ENCODE measurements around the gene BCKDK.

DNA sequence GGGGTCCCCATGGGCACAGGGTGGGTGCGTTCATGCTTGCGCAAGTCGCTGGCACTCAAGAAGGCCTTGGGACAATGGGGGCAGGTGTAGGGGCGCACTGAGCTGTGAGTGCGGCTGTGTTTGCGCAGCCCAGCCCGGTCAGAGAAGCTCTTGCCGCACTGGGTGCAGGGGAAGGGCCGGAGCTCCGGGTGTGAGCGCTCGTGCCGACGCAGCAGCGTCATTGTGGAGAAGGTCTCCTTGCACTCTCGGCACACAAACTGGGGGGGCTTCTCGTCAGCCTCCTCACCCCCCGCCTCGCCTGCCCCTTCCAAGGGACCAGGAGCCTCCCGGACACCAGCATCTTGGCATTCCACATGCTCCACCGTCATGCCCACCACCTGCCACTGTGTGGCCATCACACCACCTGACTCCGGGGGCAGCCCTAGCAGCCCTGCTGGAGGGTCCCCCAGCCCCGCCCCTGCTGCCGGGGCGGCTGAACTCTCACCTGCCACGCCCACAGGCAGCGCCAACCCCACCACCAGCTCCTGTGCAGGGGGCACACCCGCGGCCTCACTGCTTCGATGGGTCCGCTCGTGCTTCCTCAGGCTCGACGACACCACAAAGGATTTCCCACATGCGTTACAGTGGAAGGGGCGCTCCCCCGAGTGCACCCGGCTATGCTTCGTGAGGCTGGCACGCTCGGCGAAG, 46.9 kb upstream of the BCKDK start:
- TF ChIP-seq, protein P1, sequence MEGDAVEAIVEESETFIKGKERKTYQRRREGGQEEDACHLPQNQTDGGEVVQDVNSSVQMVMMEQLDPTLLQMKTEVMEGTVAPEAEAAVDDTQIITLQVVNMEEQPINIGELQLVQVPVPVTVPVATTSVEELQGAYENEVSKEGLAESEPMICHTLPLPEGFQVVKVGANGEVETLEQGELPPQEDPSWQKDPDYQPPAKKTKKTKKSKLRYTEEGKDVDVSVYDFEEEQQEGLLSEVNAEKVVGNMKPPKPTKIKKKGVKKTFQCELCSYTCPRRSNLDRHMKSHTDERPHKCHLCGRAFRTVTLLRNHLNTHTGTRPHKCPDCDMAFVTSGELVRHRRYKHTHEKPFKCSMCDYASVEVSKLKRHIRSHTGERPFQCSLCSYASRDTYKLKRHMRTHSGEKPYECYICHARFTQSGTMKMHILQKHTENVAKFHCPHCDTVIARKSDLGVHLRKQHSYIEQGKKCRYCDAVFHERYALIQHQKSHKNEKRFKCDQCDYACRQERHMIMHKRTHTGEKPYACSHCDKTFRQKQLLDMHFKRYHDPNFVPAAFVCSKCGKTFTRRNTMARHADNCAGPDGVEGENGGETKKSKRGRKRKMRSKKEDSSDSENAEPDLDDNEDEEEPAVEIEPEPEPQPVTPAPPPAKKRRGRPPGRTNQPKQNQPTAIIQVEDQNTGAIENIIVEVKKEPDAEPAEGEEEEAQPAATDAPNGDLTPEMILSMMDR (IDR thresholded peaks at IDR 0.05), result no peak
- no peak for TF ChIP-seq POLR2A (IDR thresholded peaks at IDR 0.05)
